ENCODE results near the gene NPAS1.

The NPAS1 gene

DNA sequence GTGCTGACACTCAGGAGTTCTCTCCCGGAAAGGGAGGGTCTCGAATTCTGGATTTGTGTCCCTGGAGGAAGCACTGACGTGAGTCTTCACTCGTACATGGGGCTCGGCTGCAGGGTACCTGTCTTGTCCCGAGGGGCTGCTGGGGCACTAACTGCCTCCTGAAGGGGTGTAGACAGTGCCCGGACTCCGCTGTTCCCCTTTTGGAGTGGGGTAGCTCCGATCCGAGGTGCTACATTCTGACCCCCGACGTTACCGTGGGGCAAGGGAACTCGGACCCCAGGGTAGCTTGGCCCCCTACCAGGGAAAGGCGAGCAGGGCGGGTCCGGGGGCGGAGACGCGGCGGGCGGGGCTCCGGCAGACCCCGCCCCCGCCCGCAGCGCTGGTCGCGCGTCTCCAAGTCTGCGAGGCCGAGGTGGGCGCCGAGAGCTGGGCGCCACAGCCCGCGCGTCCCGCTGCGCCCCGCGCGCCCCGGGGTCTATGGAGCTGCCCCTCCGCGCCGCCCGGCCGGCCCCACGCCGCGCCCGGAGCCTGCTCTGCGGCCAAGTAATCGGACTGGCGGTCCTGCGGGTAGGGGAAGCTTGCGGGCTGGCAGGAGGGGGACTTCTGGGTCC is at the start of gene NPAS1:
TSS of gene NPAS1 (plus strand) at position 407 of the 611 bp plus-strand sequence. CDS start 1,211 bp downstream, outside the sequence.
- DNase-seq = no peak

GRCh38 chr19:46970815-46971214 is 48.8 kb upstream of the NPAS1 start:
- no peak for DNase-seq

- no peak for DNase-seq
Measured at GRCh38 chr19:46972311-46972710, 47.3 kb upstream of the NPAS1 start.

GRCh38 chr19:46974181-46974580 is 45.5 kb upstream of the NPAS1 start:
- DNase-seq = no peak

DNA sequence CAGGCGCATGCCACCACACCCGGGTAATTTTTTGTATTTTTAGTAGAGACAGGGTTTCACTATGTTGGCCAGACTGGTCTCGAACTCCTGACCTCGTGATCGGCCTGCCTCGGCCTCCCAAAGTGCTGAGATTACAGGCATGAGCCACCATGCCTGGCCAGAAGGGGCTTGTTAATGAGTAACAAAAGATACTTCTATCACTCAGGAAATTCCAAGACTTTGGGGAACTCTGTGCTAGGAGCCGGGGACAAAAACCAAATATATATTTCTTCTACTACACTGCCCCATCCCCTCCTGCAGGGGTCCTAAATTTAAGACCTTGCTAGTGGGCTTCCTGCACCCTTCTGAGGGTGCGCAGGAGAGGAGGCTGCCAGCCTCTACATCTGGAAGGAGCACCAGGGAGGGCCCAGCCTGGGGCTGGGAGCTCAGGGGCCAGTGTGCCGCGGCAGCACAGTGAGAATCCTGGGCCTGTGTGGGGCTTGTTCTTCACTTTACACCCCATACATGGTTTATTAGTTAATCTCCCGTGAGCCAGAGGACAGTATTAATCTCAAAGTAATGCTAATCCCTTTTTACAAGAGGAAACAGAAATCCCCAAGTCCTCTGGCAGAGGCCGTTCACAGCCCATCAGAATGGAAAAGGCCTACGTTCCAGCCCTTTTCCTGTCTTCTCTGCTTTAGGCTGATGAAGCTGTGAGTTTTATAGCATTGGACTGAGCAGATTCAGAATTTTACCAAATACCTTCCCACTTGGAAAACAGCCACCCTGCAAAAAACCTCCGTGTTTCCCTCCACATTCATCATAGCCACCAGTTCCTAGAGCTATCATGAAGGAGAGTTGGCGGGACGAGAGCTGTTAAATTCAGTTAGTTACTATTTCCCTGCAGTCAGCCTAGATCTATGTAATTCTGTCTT is 44.4 kb upstream of the NPAS1 start:
- no peak for DNase-seq

GRCh38 chr19:46975925-46976782 is 43.5 kb upstream of the NPAS1 start:
- DNase-seq = no peak

- no peak for DNase-seq
Measured at GRCh38 chr19:46976845-46977320, 42.8 kb upstream of the NPAS1 start.

GRCh38 chr19:46977548-46977947 is 42.1 kb upstream of the NPAS1 start:
- DNase-seq = no peak

DNA sequence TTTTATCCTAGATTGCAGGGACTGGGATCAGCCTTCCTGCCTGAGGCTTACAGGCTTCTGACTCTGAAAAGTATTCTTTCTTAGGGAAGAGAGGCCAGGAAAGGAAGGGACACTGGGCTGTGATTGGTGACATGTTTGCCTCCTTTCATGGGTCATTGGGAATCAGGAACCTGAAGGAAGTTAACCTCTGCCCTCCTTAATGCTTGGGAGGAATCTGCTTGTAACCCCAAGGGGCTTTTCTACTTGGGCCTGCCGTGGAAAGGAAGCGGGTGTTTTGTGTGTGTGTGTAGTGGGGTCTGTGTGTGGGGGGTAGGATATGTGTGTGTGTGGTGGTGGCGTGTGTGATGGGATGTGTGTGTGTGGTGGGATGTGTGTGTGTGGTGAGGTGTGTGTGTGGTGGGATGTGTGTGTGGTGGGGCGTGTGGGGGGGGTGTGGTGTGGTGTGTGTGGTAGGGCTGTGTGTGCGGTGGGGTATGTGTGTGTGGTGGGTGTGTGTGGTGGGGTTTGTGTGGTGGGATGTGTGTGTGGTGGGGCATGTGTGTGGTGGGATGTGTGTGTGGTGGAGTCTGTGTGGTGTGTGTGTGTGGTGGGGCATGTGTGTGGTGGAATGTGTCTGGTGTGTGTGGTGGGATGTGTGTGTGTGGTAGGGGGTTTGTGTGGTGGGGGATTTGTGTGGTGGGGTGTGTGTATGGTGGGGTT is 41.3 kb upstream of the NPAS1 start:
- no peak for DNase-seq

DNA sequence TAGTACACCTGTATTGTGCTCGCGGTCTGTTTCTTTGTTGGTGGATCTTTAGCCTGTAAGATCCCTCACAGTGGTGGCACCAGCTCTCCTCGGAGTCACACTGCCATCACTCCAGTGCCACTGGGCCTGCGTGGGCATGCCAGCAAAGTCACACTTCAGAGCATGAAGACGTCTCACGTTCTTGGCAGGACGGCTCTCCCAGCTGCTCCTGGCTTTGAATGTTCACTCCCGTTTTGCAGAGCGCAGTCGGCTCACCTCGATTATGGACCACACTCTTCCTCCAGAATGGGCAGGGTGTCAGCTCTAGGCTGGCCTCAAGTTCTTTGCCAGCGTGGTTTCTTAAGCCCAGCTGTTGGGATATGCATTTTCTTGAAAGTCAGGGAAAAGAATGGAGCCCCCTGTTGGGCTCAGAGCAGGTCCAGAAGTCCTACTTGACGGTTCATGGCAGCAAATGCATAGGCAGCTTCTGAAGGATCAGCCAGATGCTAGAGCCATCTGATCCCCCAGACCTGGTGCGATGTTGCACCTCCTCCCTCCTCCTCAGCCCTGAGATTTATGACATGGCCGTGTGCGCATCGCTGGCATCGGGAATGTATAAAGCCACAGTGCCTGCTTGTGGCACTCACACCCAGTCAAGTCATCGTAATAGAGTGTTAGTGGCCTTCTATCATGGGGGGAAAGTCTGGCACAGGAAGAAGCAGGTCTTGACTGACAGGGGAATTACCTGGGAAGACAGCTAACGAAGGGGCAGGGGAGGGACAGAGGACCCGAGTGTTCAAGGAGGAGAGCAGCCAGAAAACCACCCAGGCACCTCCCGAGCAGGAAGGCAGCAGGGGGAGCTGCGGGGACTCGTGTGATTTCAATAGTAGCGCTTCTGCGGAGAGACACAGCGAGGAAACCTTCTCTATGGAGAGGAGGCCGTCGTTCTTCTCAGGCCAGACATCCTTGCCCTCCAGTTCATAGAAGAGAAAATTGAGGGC is 40.2 kb upstream of the NPAS1 start:
- no peak for DNase-seq

- DNase-seq = no peak
Measured at GRCh38 chr19:46980761-46981160, 38.9 kb upstream of the NPAS1 start.

- peak in 1 of 2 experiments; percentile 4 for DNase-seq
Measured at GRCh38 chr19:46981286-46981945, 38.2 kb upstream of the NPAS1 start.

- DNase-seq = no peak
Measured at GRCh38 chr19:46983097-46983496, 36.5 kb upstream of the NPAS1 start.

DNA sequence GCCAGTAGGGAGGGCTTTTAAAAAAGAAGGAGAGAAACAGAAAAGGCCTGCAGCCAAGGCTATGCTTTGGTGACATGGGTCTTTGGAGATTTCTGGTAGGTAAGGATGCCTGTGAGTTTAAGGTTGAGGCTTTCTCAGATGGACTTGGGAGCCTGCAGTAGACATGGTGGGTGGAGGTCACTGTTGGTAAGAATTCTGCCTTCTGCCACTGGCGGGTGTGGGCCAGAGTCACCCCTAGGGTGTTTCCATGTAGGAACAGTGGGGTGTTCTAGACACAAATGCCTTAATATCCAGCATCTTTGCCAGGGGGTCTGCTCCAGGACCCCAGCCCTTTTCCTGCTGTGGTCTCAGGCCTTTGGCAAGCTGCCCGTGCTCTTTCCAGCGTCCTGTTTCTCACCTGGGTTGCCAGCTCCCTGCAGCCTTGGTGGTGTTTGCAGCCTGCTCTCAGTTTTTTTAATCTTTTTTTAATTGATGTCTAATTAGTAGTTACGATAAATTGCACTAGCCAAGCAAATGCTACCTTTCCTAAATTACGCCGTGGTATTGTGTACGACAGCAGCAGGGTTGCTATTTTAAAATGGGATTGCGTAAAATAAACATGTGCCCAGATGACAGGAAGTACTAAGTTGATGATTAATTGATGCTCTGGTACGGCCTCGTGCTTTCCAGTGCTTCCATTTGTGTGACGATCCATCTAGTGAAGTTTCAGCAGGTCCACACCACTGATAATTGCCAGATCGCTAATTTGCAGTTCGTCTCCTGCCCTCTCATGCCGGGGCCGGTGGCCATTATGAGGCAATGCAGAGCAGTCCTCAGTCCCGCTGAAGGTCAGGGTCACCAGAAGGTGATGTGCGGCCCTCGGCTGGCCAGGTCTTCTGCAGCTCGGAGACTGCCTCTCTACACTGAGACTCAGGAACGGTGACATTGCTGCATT is 35.3 kb upstream of the NPAS1 start:
- DNase-seq = no peak

- DNase-seq = no peak
Measured at GRCh38 chr19:46985542-46986415, 33.9 kb upstream of the NPAS1 start.

DNA sequence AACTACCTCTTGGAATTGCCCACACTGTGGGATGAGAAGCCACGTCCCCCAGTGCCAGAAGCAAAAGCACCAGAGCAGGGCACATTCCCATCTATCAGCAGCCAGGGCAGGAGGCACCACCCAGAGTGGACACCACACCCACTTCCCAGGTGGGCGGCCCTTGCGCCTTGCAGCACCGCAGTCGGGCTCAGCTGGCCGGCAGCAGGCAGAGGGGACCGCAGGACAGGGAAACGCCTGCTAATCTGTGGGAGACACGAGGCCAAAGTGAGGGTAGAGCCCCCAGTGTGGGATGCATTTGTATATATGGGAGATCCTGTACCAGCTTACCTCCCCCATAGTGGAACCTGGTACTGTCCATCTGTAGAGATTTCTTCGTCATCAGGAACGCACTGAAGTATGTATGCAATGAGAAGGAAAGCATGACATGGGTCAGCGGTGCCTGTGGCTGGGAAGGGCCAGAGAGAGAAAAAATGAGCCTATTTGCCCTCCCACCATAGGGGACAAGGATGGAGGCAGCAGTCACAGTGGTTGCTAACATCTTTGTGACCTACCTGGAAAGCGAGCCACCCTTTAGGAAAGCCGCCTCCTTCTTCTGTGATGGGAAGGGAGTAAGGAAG is 30.9 kb upstream of the NPAS1 start:
- no peak for DNase-seq

DNA sequence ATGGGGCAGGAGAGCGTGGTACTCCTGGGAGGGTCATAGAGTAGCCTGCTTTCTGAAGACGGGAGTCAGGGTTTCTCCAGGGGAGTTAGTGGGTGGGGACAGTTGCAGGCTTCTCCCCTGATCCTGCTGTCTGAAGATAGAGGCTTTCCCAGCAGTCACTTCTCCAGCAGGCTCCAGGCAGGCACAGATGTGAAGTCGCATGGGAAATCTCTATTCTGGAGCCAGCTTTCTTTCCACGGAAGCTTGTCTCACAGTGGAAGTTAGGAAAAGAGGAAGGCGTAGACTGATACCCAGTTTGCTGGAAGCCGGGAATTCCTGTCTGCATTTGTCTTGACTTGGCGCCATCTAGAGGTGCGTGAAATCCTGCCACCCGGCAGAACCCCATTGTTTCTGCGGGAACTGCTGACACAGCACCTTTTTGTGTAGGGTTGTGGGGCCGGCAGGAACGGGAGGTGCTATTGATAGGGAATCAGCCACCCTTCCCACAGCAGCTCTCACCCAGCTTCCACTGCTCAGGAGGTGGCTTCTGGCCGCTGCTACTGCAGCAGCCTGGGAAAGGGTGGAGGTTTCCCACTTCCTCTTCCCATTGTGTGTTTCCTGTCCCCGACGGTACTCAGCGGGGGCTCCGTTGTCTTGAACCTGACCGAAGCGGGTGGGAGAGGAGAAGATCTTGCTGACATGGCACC is 28.5 kb upstream of the NPAS1 start:
- DNase-seq = peak; percentile 59 to 63
